GM21367 (cell line): ENCODE measurements around the gene LSM12.
"Not testable (repeated sequence)": the region's sequence is repeated elsewhere in the genome, so short reads cannot be mapped to it uniquely, and the experiment has no call there.

ENCODE experiments used
- ATAC-seq: cut with Tn5 transposase; IDR thresholded peaks from one replicate; pipeline ENCODE4 v1.9.1; 2021; ENCODE audit not compliant: unreplicated experiment

The LSM12 gene

GRCh38 chr17:44076716-44077594 is 10.5 kb upstream of the LSM12 start:
- ATAC-seq, result no peak

- no peak for ATAC-seq
These were observed 9.3 kb upstream of the LSM12 start for GRCh38 chr17:44075598-44076293.

GRCh38 chr17:44074911-44075285 is 8.4 kb upstream of the LSM12 start:
- ATAC-seq, result no peak

GRCh38 chr17:44074231-44074910 is 7.9 kb upstream of the LSM12 start:
- ATAC-seq, result no peak

GRCh38 chr17:44071772-44072171 is 5.3 kb upstream of the LSM12 start:
- ATAC-seq, result no peak

GRCh38 chr17:44071198-44071520 is 4.7 kb upstream of the LSM12 start:
- ATAC-seq, result no peak

GRCh38 chr17:44070455-44071197 is 4.2 kb upstream of the LSM12 start, which contains the start of gene G6PC3:
TSS of gene G6PC3 (plus strand) at chr17:44070735. CDS start at chr17:44070966, 231 bp downstream.
- peak; percentile 47 for ATAC-seq

GRCh38 chr17:44069974-44070454 is 3.5 kb upstream of the LSM12 start:
- ATAC-seq, result peak; percentile 2

- no peak for ATAC-seq
These were observed 1.1 kb upstream of the LSM12 start for GRCh38 chr17:44067545-44067940.

GRCh38 chr17:44065668-44066203 is 735 bp downstream of the LSM12 start:
- ATAC-seq, result no peak

GRCh38 chr17:44063704-44064639 is 2.5 kb downstream of the LSM12 start:
- ATAC-seq, result no peak

GRCh38 chr17:44062871-44063270 is 3.6 kb downstream of the LSM12 start:
- no peak for ATAC-seq

GRCh38 chr17:44061446-44061845 is 5.0 kb downstream of the LSM12 start:
- no peak for ATAC-seq

GRCh38 chr17:44059101-44059892 is 7.2 kb downstream of the LSM12 start:
- no peak for ATAC-seq

- no peak for ATAC-seq
These were observed 13.2 kb downstream of the LSM12 start for GRCh38 chr17:44053125-44053872.

- no peak for ATAC-seq
These were observed 17.0 kb downstream of the LSM12 start for GRCh38 chr17:44049294-44050060.

GRCh38 chr17:44046893-44047292 is 19.6 kb downstream of the LSM12 start:
- not testable (repeated sequence) for ATAC-seq
